Measurements from ENCODE around the gene FREM1. TPM values are rescaled to one million over a fixed set of nuclear protein-coding genes. Genes with fewer than 3 reads are reported as not detected.

The FREM1 gene
- total RNA-seq, 2 donors from 2014 or later, result 2.2 to 2.4 TPM

DNA sequence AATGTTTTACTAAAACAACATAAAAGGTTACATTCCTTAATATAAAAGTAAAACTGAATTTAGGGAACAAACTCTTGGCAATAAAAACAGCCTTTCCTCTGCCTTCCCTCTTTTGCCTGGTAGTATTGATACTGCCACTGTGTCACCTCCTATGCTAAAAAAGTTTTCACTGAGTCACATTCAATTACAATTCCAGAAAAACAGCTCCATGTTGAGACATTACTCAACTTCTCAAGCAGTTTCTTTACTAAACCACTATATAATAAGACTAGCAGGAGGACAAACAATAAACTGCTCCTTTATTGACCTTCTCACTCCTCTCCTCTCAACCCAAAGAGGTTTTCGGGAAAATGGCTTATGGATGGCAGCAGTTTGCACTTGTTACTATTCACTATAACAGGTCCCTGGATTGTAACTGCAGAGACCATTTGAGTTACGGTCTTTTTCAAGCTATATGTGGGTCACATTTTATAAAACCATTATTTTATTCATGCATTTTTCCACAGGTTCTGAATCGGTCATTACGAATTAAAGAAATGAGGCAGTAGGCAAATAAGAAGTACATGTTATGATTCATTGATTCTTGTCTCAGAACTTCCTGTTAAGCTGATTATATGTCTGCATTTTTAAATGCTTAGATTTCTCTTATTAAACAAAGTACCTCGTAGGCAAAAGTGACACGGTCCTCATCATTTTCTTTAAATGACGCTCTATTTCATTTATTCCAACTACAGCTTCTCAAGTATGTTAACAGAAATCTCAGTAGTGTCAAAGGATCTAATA lies 219.1 kb downstream of the FREM1 start:
- H3K27ac ChIP-seq, result no peak overlapping the region
- no peak overlapping the region for H3K4me3 ChIP-seq

DNA sequence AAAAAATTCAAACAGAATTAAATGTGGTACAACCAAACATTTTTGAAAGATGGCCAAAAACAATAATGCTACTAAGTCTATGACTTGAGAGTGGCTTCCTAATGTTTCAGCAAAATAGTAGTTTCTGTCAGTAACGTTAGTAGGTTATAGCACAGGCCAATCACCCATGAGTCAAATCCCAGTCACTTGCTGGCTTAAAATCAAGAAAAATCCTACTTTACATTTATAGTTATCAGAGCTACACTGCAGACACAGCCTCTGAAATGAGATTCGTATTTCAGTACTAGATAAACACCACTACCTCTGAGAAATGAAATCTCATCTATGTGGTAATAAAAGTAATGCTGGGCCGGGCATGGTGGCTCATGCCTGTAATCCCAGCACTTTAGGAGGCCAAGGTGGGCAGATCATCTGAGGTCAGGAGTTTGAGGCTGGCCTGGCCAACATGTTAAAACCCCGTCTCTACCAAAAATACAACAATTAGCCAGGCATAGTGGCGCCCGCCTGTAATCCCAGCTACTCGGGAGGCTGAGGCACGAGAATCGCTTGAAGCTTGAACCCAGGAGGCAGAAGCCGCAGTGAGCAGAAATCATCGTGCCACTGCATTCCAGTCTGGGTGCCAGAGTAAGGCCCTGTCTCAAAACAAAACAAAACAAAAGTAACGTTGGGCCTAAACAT lies 223.0 kb downstream of the FREM1 start:
- DNase-seq (ENCODE audit: low spot score), result no peak
- no peak overlapping the region for H3K27ac ChIP-seq

More for the DNA sequence above, 219.1 kb downstream of the FREM1 start:
- Histone ChIP-seq H3K36me3 (peaks cover 7% of the 10 kb centered on the region), H3K9me3 (no peaks in the 10 kb centered on the region), H3K4me1 (no peaks in the 10 kb centered on the region), H3K27me3 (no peaks in the 10 kb centered on the region)
- DNase-seq (ENCODE audit: low spot score), result no peak
- TF ChIP-seq, protein P1, sequence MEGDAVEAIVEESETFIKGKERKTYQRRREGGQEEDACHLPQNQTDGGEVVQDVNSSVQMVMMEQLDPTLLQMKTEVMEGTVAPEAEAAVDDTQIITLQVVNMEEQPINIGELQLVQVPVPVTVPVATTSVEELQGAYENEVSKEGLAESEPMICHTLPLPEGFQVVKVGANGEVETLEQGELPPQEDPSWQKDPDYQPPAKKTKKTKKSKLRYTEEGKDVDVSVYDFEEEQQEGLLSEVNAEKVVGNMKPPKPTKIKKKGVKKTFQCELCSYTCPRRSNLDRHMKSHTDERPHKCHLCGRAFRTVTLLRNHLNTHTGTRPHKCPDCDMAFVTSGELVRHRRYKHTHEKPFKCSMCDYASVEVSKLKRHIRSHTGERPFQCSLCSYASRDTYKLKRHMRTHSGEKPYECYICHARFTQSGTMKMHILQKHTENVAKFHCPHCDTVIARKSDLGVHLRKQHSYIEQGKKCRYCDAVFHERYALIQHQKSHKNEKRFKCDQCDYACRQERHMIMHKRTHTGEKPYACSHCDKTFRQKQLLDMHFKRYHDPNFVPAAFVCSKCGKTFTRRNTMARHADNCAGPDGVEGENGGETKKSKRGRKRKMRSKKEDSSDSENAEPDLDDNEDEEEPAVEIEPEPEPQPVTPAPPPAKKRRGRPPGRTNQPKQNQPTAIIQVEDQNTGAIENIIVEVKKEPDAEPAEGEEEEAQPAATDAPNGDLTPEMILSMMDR (IDR thresholded peaks at IDR 0.05), result no peak

DNA sequence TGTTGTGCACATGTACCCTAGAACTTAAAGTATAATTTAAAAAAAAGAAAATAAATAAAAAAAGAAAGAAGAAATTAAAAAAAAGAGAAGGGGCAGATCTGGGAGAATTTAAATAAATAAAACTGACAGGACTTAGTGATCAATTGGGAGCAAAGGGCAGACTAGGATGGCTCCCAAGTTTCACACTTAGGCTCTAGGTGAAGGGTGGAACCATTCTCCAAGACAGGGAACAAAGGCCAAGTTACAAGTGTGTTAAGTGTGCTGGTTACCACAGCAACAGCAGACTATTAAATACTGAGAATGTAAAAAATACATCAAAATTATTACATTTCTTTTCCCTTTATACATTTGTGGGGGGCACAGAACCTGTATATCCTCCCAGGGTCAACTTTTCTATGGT lies 224.1 kb downstream of the FREM1 start:
- H3K36me3 ChIP-seq, result peaks cover 7% of the 10 kb centered on the region
- no peak overlapping the region for H3K4me3 ChIP-seq
- TF ChIP-seq, protein P1 (IDR thresholded peaks at IDR 0.05), result no peak
- no peaks in the 10 kb centered on the region for H3K4me1 ChIP-seq
- no peaks in the 10 kb centered on the region for H3K27me3 ChIP-seq
- no peak for DNase-seq (ENCODE audit: low spot score)
- no peak overlapping the region for H3K27ac ChIP-seq
- H3K9me3 ChIP-seq, result no peaks in the 10 kb centered on the region

More for the DNA sequence above, 223.0 kb downstream of the FREM1 start:
- no peaks in the 10 kb centered on the region for H3K27me3 ChIP-seq
- H3K4me3 ChIP-seq, result no peak overlapping the region
- no peaks in the 10 kb centered on the region for H3K4me1 ChIP-seq
- TF ChIP-seq, protein P1 (IDR thresholded peaks at IDR 0.05), result no peak
- peaks cover 7% of the 10 kb centered on the region for H3K36me3 ChIP-seq
- H3K9me3 ChIP-seq, result no peaks in the 10 kb centered on the region

Other genes with a start within 250 kb of the FREM1 start
- 10 to 100 TPM in 1 of 2 donors, 1 to 10 TPM in 1; 8.0 to 12.1 TPM for gene ZDHHC21, start 217.0 kb downstream of the FREM1 start, total RNA-seq
- gene CER1, start 187.7 kb downstream of the FREM1 start, total RNA-seq, result not detected